GM18873 (cell line): Measurements from ENCODE around the gene RAP1GAP2.
"Not testable (repeated sequence)": the region's sequence is repeated elsewhere in the genome, so short reads cannot be mapped to it uniquely, and the experiment has no call there.

Source experiments
- ATAC-seq: cut with Tn5 transposase; IDR thresholded peaks from one replicate; pipeline ENCODE4 v1.9.1; 2021; ENCODE audit warnings: mild to moderate bottlenecking, moderate library complexity, moderate number of reproducible peaks; ENCODE audit not compliant: unreplicated experiment, low FRiP score

Gene RAP1GAP2

GRCh38 chr17:3008336-3009288 is 212.4 kb downstream of the RAP1GAP2 start:
- no peak for ATAC-seq

- ATAC-seq: no peak
These were observed 213.2 kb downstream of the RAP1GAP2 start for GRCh38 chr17:3009411-3009920.

GRCh38 chr17:3011891-3012290 is 215.7 kb downstream of the RAP1GAP2 start:
- no peak for ATAC-seq

- ATAC-seq: no peak
These were observed 216.8 kb downstream of the RAP1GAP2 start for GRCh38 chr17:3012926-3013581.

GRCh38 chr17:3015890-3016289 is 219.7 kb downstream of the RAP1GAP2 start:
- no peak for ATAC-seq

GRCh38 chr17:3017936-3018335 is 221.7 kb downstream of the RAP1GAP2 start:
- ATAC-seq: no peak

- ATAC-seq: no peak
These were observed 223.5 kb downstream of the RAP1GAP2 start for GRCh38 chr17:3019761-3020160.

GRCh38 chr17:3020381-3020780 is 224.1 kb downstream of the RAP1GAP2 start:
- no peak for ATAC-seq

GRCh38 chr17:3022197-3022596 is 226.0 kb downstream of the RAP1GAP2 start:
- ATAC-seq: no peak

- ATAC-seq: no peak
These were observed 228.1 kb downstream of the RAP1GAP2 start for GRCh38 chr17:3024346-3024745.

- ATAC-seq: no peak
These were observed 229.3 kb downstream of the RAP1GAP2 start for GRCh38 chr17:3025421-3026124.

- ATAC-seq: no peak
These were observed 230.1 kb downstream of the RAP1GAP2 start for GRCh38 chr17:3026125-3026855.

GRCh38 chr17:3026856-3027751 is 230.9 kb downstream of the RAP1GAP2 start:
- no peak for ATAC-seq

GRCh38 chr17:3027786-3028532 is 231.7 kb downstream of the RAP1GAP2 start:
- no peak for ATAC-seq

GRCh38 chr17:3029213-3029913 is 233.1 kb downstream of the RAP1GAP2 start:
- no peak for ATAC-seq

GRCh38 chr17:3030096-3030495 is 233.9 kb downstream of the RAP1GAP2 start:
- no peak for ATAC-seq

- ATAC-seq: not testable (repeated sequence)
These were observed 234.7 kb downstream of the RAP1GAP2 start for GRCh38 chr17:3030852-3031470.
